ENCODE results near the gene REV3L. TPM values are rescaled to one million over a fixed set of nuclear protein-coding genes. Genes with fewer than 3 reads are reported as not detected.

REV3L gene
- total RNA-seq, 1 experiment from 2014 or later = 12.8 TPM

DNA sequence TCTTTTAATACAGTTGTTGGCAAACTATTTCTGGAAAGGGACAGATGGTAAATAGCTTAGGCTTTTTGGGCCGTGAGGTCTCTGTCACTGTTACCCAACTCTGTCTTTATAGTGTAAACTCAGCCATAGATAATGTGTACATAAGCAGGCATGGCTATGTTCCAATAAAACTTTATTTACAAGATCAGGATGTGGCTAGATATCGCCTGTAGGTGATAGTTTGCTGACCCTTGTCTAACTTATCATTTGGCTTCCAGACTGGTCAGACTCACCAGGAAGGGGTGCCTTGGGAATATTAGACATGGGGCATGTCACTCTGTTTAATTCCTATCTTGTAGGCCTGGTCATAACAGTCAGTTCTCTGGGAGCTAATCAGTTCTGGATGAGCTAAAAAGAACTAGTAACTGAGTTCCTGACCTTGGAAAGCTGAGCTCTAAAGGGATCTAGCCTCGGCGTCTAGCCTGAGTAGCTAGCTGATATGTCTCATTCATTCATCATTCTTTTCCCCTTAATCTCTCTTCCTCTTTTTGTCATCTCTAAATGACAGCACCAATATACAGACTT lies 232.1 kb downstream of the REV3L start:
- Histone ChIP-seq H3K27ac (ENCODE audit: low read depth, low read length) (no peak overlapping the region), H3K4me1 (ENCODE audit: control insufficient read depth in 1 of 2, insufficient read depth in 2 of 2, low read length in 2 of 2) (no peaks in the 10 kb centered on the region), H3K9me2 (ENCODE audit: insufficient read depth) (no peaks in the 10 kb centered on the region), H3K27me3 (ENCODE audit: insufficient read depth, low read length) (no peaks in the 10 kb centered on the region), H3K9ac (ENCODE audit: low read length) (no peak overlapping the region), H3K4me3 (replicated peaks in 1 of 2; ENCODE audit: low read depth in 1 of 2, low read length in 2 of 2) (no peak overlapping the region), H3K79me2 (ENCODE audit: insufficient read depth, low read length) (no peaks in the 10 kb centered on the region), H4K20me1 (ENCODE audit: insufficient read depth) (no peaks in the 10 kb centered on the region), H3K9me3 (ENCODE audit: control insufficient read depth in 1 of 2, insufficient read depth in 1 of 2, low read depth in 1 of 2, low read length in 2 of 2) (no peaks in the 10 kb centered on the region), H3K4me2 (ENCODE audit: low read length) (no peak overlapping the region), H3K36me3 (ENCODE audit: control insufficient read depth in 1 of 2, insufficient read depth in 2 of 2, low read length in 2 of 2) (no peaks in the 10 kb centered on the region), H2AFZ (ENCODE audit: low read depth, low read length, poor library complexity, severe bottlenecking) (no peak overlapping the region)
- POLR2A ChIA-PET = no interaction called here
- intact Hi-C loops (cut with micrococcal nuclease) = no loop called here
- RAD21 ChIA-PET (ENCODE audit: low non-redundant PET in 1 of 2, low total read pairs in 2 of 2, uncharacterized antibody in 2 of 2, unreplicated experiment in 2 of 2) = no interaction called here
- CTCF ChIA-PET = interaction anchor here (0.8 kb wide), 1 partner anchor 240 kb away, joined by 3 read pairs; no protein-coding TSS in a partner anchor
- ATAC-seq (no peak), DNase-seq (ENCODE audit: low read depth, low spot score) (no peak)
- TF ChIP-seq ZFX (IDR thresholded peaks at IDR 0.05) = no peak
- TF ChIP-seq, protein P1, sequence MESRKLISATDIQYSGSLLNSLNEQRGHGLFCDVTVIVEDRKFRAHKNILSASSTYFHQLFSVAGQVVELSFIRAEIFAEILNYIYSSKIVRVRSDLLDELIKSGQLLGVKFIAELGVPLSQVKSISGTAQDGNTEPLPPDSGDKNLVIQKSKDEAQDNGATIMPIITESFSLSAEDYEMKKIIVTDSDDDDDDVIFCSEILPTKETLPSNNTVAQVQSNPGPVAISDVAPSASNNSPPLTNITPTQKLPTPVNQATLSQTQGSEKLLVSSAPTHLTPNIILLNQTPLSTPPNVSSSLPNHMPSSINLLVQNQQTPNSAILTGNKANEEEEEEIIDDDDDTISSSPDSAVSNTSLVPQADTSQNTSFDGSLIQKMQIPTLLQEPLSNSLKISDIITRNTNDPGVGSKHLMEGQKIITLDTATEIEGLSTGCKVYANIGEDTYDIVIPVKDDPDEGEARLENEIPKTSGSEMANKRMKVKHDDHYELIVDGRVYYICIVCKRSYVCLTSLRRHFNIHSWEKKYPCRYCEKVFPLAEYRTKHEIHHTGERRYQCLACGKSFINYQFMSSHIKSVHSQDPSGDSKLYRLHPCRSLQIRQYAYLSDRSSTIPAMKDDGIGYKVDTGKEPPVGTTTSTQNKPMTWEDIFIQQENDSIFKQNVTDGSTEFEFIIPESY (IDR thresholded peaks at IDR 0.05; ENCODE audit: extremely low read depth, insufficient replicate concordance, low read length) = no peak
- no peak for TF ChIP-seq JUND (IDR thresholded peaks at IDR 0.05)
- TF ChIP-seq, protein P2, sequence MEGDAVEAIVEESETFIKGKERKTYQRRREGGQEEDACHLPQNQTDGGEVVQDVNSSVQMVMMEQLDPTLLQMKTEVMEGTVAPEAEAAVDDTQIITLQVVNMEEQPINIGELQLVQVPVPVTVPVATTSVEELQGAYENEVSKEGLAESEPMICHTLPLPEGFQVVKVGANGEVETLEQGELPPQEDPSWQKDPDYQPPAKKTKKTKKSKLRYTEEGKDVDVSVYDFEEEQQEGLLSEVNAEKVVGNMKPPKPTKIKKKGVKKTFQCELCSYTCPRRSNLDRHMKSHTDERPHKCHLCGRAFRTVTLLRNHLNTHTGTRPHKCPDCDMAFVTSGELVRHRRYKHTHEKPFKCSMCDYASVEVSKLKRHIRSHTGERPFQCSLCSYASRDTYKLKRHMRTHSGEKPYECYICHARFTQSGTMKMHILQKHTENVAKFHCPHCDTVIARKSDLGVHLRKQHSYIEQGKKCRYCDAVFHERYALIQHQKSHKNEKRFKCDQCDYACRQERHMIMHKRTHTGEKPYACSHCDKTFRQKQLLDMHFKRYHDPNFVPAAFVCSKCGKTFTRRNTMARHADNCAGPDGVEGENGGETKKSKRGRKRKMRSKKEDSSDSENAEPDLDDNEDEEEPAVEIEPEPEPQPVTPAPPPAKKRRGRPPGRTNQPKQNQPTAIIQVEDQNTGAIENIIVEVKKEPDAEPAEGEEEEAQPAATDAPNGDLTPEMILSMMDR (IDR thresholded peaks at IDR 0.05 in 2 of 3, conservative IDR thresholded peaks at IDR 0.05 in 1 of 3; ENCODE audit: borderline replicate concordance in 1 of 3, insufficient read depth in 1 of 3, low read depth in 2 of 3, low read length in 2 of 3) = no peak
- no peak for TF ChIP-seq POLR2AphosphoS5 (IDR thresholded peaks at IDR 0.05; ENCODE audit: low read depth, low read length)
- TF ChIP-seq TCF7L2 (IDR thresholded peaks at IDR 0.05; ENCODE audit: borderline replicate concordance, extremely low read depth, insufficient read depth, insufficient read length) = no peak
- no peak for TF ChIP-seq CBX3 (IDR thresholded peaks at IDR 0.05; ENCODE audit: low read depth)
- TF ChIP-seq EZH2 (IDR thresholded peaks at IDR 0.05) = no peak
- TF ChIP-seq SRF (IDR thresholded peaks at IDR 0.05; ENCODE audit: low read depth) = no peak
- no peak for TF ChIP-seq YY1 (IDR thresholded peaks at IDR 0.05; ENCODE audit: extremely low read depth, insufficient replicate concordance, low read depth, low read length)
- no peak for TF ChIP-seq SP1 (IDR thresholded peaks at IDR 0.05; ENCODE audit: low read depth)
- TF ChIP-seq, protein P3, sequence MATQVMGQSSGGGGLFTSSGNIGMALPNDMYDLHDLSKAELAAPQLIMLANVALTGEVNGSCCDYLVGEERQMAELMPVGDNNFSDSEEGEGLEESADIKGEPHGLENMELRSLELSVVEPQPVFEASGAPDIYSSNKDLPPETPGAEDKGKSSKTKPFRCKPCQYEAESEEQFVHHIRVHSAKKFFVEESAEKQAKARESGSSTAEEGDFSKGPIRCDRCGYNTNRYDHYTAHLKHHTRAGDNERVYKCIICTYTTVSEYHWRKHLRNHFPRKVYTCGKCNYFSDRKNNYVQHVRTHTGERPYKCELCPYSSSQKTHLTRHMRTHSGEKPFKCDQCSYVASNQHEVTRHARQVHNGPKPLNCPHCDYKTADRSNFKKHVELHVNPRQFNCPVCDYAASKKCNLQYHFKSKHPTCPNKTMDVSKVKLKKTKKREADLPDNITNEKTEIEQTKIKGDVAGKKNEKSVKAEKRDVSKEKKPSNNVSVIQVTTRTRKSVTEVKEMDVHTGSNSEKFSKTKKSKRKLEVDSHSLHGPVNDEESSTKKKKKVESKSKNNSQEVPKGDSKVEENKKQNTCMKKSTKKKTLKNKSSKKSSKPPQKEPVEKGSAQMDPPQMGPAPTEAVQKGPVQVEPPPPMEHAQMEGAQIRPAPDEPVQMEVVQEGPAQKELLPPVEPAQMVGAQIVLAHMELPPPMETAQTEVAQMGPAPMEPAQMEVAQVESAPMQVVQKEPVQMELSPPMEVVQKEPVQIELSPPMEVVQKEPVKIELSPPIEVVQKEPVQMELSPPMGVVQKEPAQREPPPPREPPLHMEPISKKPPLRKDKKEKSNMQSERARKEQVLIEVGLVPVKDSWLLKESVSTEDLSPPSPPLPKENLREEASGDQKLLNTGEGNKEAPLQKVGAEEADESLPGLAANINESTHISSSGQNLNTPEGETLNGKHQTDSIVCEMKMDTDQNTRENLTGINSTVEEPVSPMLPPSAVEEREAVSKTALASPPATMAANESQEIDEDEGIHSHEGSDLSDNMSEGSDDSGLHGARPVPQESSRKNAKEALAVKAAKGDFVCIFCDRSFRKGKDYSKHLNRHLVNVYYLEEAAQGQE (IDR thresholded peaks at IDR 0.05; ENCODE audit: low read depth) = no peak
- no peak for TF ChIP-seq ZNF274 (IDR thresholded peaks at IDR 0.05; ENCODE audit: low read depth, low read length)
- TF ChIP-seq ELF1 (IDR thresholded peaks at IDR 0.05; ENCODE audit: borderline replicate concordance, low read depth) = no peak
- TF ChIP-seq EZH2phosphoT487 (IDR thresholded peaks at IDR 0.05; ENCODE audit: borderline replicate concordance) = no peak
- no peak for TF ChIP-seq RAD21 (IDR thresholded peaks at IDR 0.05; ENCODE audit: low read depth)
- no TSS peak for BruUV-seq (replicated peaks)
